Activated CD8-positive, alpha-beta memory T cell treated with anti-CD3 and anti-CD28 coated beads, Interleukin-2, amount 10 ng/mL, durations not matched to agents 7 days and 5 days (primary cell): Measurements from ENCODE around the gene SIM1. TPM values are rescaled to one million over a fixed set of nuclear protein-coding genes. Genes with fewer than 3 reads are reported as not detected.

Experiments used
- ATAC-seq: fragments of 150-1000 bp; cut with Tn5 transposase; one replicate; pipeline ENCODE4 v1.10.0; 2021; ENCODE audit warnings: moderate library complexity
- CTCF ChIA-PET: fragments of 350-600 bp; sonication (Branson Sonifier 250); formaldehyde crosslinking; loops from one replicate; lab custom pipeline; 2021; ENCODE audit warnings: antibody characterized with exemption; lab: Charles Lee
- DNase-seq: peaks from one replicate; pipeline ENCODE4 v3.0.0-alpha.2; 2020
- H3K27ac Mint-ChIP-seq: one replicate; pipeline ENCODE4 v1.8.0; 2021; ENCODE audit warnings: mild to moderate bottlenecking, mixed read lengths
- H3K27me3 Mint-ChIP-seq: one replicate; pipeline ENCODE4 v1.8.0; 2021; ENCODE audit warnings: mixed read lengths
- H3K36me3 Mint-ChIP-seq: one replicate; pipeline ENCODE4 v1.8.0; 2021; ENCODE audit warnings: mild to moderate bottlenecking, mixed read lengths
- H3K4me1 Mint-ChIP-seq: one replicate; pipeline ENCODE4 v1.8.0; 2021; ENCODE audit warnings: mixed read lengths
- H3K4me3 Mint-ChIP-seq: one replicate; pipeline ENCODE4 v1.8.0; 2021; ENCODE audit warnings: mild to moderate bottlenecking, moderate library complexity, mixed read lengths
- H3K9me3 Mint-ChIP-seq: one replicate; pipeline ENCODE4 v1.8.0; 2022; ENCODE audit warnings: low read depth, mixed read lengths
- total RNA-seq, 2 experiments: library from RNA; stranded (reverse); gene quantifications; one replicate each; pipeline ENCODE4 v1.2.3, GENCODE V29; 2021

Gene SIM1
- total RNA-seq, 2 experiments from 2014 or later = 0.07 TPM; not detected in 1

DNA sequence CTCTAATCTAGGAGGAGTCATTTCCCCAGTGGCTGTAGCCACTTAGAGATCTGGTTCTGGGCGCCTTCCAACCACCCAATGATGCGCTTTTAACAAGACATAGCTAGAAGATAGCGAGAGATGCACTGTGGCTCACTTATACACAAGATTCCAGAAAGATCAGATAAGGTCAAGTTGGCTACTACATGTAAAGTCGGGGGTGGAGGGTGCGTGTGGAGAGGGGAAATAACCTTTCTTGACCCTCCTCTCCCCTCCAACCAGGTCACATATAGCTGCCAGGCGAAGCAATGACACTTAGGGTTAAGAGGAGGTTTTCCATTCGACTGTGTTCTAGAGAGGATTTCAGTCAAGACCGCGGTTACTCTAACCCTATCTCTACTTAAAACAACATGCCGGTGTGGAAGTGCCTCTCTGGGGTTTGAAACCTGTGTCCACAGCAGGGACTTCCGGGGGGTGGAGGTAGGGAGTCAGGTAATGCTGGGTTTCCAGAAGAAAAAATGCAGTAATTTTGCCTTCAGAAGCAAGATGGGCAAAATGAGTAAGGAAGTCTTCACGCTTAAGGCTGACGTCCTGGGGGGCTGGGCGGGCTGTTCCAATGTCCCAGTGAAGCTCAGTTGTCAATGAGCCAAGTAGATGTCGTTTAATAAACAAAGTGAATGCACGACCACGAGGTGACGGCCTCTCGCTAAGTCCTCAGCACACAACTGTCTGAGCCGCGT, 1.8 kb upstream of the SIM1 start:
- CTCF ChIA-PET = interaction anchor here (1.5 to 2.5 kb wide), 3 partner anchors 9 to 22 kb away, joined by 4 to 9 read pairs (median 5); no protein-coding TSS in a partner anchor
- no peak overlapping the region for H3K4me3 Mint-ChIP-seq
- H3K4me1 Mint-ChIP-seq = peaks cover 25% of the 10 kb centered on the region

DNA sequence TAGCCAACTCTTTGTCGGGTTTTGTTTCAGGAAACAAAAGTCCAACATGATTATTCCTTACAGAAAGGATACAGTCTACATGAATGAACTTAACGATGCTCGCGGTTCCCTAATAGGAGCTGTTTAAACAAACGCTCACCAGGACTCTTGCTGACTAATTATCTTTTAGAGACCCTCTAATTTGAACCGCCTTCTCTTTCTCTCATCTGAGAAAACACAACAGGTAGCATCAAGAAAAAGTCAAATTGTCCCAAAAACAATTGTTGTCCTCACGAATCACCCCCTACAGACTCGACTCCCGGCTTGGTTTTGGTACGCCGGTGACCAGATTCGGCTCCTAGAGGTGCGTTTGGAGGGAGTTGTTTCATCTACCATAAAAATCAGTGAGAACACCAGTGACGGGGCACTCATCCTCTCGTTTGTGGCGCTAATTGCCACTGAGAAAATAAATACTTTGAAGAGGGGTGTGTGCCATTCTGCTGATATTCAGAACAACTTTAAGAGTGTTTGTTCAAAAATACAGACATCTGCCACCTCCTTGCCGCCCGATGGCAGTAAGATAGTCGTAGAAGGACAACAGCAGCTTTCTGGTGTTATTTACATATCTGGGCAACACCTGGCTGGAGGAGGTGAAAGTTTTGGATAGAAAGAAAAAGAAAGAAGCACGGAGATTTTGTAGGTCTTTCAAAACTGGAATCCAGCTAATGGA, 1.1 kb upstream of the SIM1 start:
- H3K9me3 Mint-ChIP-seq = no peaks in the 10 kb centered on the region
- peak overlapping the region; percentile 11 for H3K4me3 Mint-ChIP-seq

More for the DNA sequence above, 1.8 kb upstream of the SIM1 start:
- ATAC-seq (no peak), DNase-seq (peak; percentile 7)
- H3K9me3 Mint-ChIP-seq = no peaks in the 10 kb centered on the region
- H3K36me3 Mint-ChIP-seq = peaks cover 16% of the 10 kb centered on the region
- peak overlapping the region; percentile 12 for H3K27ac Mint-ChIP-seq
- H3K27me3 Mint-ChIP-seq = peaks cover 91% of the 10 kb centered on the region

DNA sequence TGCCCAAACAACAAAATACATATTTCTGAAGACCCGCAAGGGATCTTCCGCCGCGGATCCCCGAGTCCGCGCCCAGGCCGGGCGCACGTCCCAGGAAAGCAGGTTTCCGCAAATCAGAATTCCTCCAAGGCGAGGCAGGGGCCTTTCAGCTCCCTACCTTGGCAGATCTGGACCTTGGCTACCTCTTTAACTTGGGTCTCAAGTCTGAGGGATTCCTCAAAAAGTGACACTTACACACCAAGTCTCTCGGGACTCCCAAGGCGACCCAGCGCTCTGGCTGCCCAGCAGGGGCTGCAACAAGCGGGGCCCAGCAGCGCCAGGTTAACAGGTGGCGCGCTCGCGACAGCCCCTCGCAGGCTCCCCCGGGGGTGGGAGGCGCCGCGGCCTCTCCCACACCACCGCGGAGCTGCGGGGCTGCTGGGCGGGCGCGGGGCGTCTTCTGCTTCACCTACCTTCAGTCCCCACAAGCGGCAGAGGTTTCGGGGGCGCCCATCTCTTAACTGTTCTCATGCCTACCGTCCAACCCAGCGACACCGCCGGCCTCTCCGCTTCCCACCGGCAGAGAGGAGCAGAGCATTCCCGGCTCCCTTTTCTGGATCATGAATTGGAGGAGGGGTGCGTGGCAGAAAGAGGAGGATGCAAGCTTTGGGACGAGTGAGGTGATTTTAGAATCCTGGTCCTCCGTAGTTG, 414 bp downstream of the SIM1 start:
- Mint-ChIP-seq H3K27ac (peak overlapping the region; percentile 40), H3K27me3 (peaks cover 90% of the 10 kb centered on the region), H3K9me3 (no peaks in the 10 kb centered on the region), H3K4me3 (no peak overlapping the region), H3K36me3 (peaks cover 14% of the 10 kb centered on the region), H3K4me1 (peaks cover 29% of the 10 kb centered on the region)
- no peak for ATAC-seq
- no peak for DNase-seq
- CTCF ChIA-PET = interaction anchor here (2.3 kb wide), 1 partner anchor 20 kb away, joined by 5 read pairs; no protein-coding TSS in a partner anchor

More for the DNA sequence above, 1.1 kb upstream of the SIM1 start:
- peak; percentile 14 for DNase-seq
- Mint-ChIP-seq H3K4me1 (peaks cover 29% of the 10 kb centered on the region), H3K36me3 (peaks cover 16% of the 10 kb centered on the region), H3K27me3 (peaks cover 89% of the 10 kb centered on the region), H3K27ac (peak overlapping the region; percentile 68)
- CTCF ChIA-PET = interaction anchor here (1.5 to 2.5 kb wide), 3 partner anchors 10 to 21 kb away, joined by 4 to 9 read pairs (median 5); no protein-coding TSS in a partner anchor
- no peak for ATAC-seq

DNA sequence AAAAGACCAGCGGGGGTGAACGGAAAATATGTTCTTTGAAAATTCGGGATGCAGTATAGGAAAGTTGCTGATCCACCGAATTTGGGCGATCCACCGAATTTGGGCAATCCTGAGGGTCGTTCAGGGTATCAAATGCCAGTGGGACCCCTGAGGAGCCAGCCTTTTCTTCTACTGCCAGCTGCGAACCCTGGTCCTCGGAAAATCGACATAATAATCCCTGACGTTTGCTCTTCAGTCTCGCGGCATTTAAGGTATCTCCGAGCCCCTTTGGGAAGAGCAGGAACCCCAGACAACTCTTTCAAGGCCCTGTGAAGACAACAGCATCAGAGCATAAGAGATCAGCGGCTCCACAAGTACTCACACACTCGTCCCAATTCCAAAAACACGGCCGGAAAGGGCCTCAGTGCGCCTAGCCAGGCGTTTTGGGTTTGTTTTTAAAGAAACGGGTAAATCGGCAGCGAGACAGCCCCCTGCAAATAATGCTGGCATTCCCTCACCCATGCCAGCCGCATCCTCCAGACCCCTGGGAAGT, 1.0 kb downstream of the SIM1 start:
- no peak for DNase-seq
- no peak for ATAC-seq
- Mint-ChIP-seq H3K27me3 (peaks cover 90% of the 10 kb centered on the region), H3K4me1 (peaks cover 29% of the 10 kb centered on the region), H3K9me3 (no peaks in the 10 kb centered on the region), H3K36me3 (peaks cover 20% of the 10 kb centered on the region), H3K27ac (peak overlapping the region; percentile 66), H3K4me3 (peak overlapping the region; percentile 39)
- CTCF ChIA-PET = no interaction called here

DNA sequence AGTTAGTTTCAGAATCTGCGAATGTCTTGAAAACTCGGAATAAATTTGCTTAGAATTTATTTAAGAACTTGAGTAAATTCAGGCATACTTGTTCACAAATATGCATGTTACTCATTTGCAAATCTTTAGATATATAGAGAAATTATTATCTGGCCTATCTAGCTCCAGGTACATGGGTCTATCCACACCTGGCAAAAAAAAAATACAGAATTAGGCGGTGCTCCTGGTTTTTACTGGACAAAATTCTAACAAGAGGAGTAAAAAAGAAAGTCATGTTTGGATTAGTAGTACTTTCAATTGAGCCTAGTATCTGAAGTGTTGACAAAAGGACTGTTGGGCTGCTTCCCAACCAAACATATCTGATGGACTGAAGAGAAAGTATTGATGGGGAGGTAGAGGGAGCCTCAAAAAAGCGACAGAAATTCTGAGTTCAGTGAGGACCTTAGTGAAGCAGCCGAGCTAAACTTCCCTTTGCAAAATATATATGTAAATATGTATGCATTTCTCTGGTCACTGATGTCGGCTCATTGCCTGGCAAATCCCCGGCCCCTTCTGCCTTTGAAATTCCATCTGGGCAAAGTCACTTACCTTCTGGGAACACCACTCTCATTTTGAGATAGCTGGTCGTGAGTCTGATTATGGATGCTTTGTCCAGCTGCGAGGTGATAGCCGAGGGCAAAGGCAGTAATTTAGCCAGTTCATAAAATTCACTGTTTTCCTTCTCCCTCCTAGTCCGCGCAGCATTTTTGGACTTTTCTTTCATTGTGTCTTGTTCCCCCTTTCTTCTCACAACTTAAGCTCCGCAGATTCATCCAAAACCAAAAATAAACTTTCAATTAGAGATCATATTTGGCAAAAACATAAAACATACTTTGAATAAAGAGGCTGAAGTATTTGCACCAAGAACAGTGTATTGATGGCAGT, 1.8 kb downstream of the SIM1 start:
- Mint-ChIP-seq H3K27me3 (peaks cover 91% of the 10 kb centered on the region), H3K27ac (peak overlapping the region; percentile 66), H3K4me3 (peak overlapping the region; percentile 39), H3K36me3 (peaks cover 18% of the 10 kb centered on the region), H3K9me3 (no peaks in the 10 kb centered on the region), H3K4me1 (peaks cover 28% of the 10 kb centered on the region)
- DNase-seq (no peak), ATAC-seq (no peak)
- CTCF ChIA-PET = no interaction called here

DNA sequence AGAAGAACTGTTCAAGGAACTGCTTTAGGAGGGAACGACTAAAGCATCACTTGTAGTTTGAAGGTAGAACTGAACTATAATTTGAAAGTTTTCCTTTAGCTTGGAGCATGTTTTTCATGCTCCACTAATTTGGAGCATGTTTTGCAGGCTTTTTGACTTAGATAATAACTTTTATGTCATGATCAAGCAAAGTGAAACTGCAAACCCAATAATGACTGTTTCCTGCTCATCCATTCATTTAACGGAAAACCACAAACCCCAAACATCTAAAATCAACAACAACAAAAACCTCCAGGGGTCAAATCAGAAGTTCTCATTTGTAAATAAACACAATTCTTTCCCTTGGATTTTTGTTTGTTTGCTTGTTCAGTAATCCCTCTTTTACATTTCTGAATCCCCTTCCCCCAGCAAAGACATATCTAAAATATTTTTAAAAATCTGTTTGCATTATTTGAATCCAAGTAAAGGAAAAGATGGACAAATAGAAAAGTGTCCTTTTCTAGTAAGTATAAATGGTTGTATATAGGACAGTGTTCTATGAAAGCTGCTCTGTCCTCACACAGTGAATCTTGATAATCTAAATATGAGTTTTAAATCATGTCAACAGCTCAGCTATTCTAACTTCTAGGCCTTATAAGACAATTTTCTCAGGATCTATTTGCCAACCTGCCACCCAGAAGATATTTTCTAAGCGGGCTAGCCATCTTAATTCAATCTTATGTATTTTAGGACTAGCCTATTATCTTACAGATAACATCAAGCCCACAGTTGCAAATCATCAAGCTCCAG, 2.6 kb downstream of the SIM1 start:
- DNase-seq (no peak), ATAC-seq (no peak)
- Mint-ChIP-seq H3K36me3 (peaks cover 19% of the 10 kb centered on the region), H3K9me3 (no peaks in the 10 kb centered on the region), H3K4me3 (no peak overlapping the region), H3K27ac (no peak overlapping the region), H3K27me3 (peaks cover 91% of the 10 kb centered on the region), H3K4me1 (peaks cover 23% of the 10 kb centered on the region)
- CTCF ChIA-PET = interaction anchor here (0.7 kb wide), 1 partner anchor 417 kb away, joined by 3 read pairs; no protein-coding TSS in a partner anchor

DNA sequence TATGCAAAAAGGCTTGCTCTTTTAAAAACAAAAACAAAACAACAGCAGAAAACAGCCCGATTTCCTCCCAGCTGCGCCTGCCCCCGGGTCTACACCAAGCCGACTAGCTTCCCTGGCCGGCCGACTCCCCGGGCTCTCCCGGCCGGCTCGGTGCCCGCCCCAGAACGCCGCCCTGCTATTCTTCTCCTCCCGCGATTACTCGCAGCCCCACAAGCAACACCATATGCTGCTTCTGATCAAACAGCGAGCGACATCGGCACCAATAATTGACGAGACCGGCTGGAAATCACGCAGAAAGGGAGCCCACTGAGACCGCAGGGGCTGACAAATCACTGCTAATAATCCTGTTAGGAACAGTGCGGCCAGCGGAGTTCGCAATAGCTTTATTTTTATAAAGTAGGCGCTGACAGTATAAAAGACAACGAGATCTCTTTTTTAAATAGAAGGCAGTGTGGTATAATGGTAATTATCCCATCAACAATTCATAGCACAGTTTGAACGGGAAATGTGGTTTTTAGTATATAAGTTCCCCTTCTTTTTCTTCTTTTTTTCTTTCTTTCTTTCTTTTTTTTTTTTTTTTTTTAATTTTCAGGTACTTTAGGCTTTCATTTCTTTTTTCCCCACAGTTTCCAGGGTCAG, 3.3 kb downstream of the SIM1 start:
- H3K27me3 Mint-ChIP-seq = peaks cover 85% of the 10 kb centered on the region
- peaks cover 22% of the 10 kb centered on the region for H3K4me1 Mint-ChIP-seq
- DNase-seq (no peak), ATAC-seq (no peak)
- peaks cover 19% of the 10 kb centered on the region for H3K36me3 Mint-ChIP-seq
- CTCF ChIA-PET = interaction anchor here (0.7 to 1.4 kb wide), 6 partner anchors 8 to 416 kb away, joined by 3 to 6 read pairs (median 4); no protein-coding TSS in a partner anchor
- no peak overlapping the region for H3K27ac Mint-ChIP-seq
- H3K4me3 Mint-ChIP-seq = no peak overlapping the region
- H3K9me3 Mint-ChIP-seq = no peaks in the 10 kb centered on the region

DNA sequence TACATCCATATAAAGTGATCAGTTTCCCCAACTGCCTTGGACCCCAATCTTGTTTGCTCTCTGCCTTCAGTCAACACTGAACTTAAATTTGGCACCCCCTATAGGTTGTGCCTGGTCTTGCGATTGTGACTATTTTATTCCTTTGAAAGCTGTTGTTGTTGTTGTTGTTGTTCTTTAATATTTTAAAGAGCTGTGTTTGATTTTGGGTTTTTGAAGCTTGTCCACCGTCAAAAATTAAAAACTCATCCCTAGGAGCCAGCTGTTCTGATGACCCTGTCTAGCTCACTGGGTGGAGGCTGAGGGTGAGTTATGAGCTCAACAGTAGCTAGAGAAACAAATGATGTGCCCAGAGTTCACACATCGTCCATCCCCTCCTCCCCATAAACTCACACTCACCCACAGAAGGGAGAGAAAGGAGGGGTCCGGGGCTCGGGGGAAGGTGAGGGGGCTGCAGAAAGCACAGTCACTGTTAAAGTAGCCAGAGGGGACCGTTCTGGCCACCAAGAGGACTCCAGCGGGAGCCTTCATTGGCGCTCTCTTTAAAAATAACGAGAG, 4.0 kb downstream of the SIM1 start:
- DNase-seq = no peak
- peaks cover 19% of the 10 kb centered on the region for H3K36me3 Mint-ChIP-seq
- peaks cover 78% of the 10 kb centered on the region for H3K27me3 Mint-ChIP-seq
- no peaks in the 10 kb centered on the region for H3K9me3 Mint-ChIP-seq
- H3K27ac Mint-ChIP-seq = no peak overlapping the region
- ATAC-seq = no peak
- peaks cover 20% of the 10 kb centered on the region for H3K4me1 Mint-ChIP-seq
- CTCF ChIA-PET = interaction anchor here (0.9 to 1.4 kb wide), 4 partner anchors 9 to 157 kb away, joined by 3 to 6 read pairs (median 4); no protein-coding TSS in a partner anchor
- H3K4me3 Mint-ChIP-seq = no peak overlapping the region

DNA sequence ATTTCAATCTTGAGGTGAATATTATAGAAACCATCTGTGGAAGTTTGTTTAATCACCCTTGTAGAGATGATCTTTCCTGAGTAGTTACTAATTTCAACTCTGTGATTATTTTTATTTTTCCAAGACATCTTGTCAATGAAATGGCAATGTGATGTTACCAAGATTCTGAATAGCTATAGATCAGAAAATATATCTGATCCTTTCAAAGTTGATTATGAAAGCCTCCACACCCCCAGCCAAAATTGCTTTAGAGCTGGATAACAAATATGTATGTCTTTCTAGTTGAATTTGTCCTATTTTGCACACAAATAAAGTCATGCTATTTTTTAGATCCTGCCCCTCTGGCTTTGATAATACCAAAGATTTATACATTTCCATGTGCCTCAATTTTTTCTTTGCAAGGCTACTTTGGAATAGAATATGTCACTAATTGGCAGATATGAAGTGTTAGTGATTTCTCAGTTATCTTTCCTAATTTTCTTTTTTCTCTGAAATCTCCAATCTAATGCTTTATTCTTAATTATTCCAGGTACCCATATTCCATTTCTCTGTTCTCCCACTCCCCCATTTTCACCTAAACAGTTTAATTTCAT, 5.0 kb downstream of the SIM1 start:
- Mint-ChIP-seq H3K9me3 (no peaks in the 10 kb centered on the region), H3K4me1 (peaks cover 20% of the 10 kb centered on the region), H3K27me3 (peaks cover 70% of the 10 kb centered on the region), H3K27ac (no peak overlapping the region), H3K4me3 (no peak overlapping the region), H3K36me3 (peaks cover 19% of the 10 kb centered on the region)
- ATAC-seq (no peak), DNase-seq (no peak)
- CTCF ChIA-PET = interaction anchor here (0.8 kb wide), 1 partner anchor 20 kb away, joined by 3 read pairs; no protein-coding TSS in a partner anchor

DNA sequence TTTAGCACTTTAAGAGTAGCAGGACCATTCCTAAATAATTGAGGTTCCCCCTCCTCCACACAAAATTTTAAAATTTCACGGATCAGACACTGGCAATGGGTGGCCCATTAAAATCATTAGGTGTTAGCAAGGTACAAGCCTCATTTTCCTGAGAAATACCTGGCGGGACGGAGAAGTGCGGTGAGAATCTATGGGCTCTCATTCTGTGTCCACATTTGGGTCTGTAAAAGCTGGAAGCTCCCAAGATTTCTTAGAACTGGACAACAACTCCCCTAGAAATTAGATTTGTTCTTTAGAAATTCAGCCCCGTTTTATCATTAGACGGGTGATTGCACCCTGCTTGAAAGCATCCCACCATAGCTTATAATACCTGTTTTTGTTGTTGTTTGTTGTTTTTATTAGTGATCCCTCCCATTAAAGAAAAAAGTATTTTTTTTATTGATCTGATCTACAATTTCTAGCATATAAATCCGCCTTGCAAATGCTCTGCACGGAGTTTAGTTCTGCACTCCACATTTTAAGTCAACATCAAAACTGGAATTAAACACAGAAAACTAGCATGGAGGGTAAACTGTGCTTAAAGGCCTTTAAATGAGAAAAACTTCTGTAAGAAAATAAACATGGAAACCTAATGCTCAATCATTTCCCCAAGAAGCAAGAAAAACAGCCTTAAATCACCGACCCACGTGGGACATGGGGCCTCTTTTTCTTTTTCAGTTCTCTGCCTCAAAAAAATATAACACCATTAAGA, 5.7 kb downstream of the SIM1 start:
- Mint-ChIP-seq H3K4me3 (no peak overlapping the region), H3K27me3 (peaks cover 65% of the 10 kb centered on the region), H3K36me3 (peaks cover 19% of the 10 kb centered on the region), H3K4me1 (peaks cover 20% of the 10 kb centered on the region), H3K9me3 (no peaks in the 10 kb centered on the region), H3K27ac (no peak overlapping the region)
- no peak for DNase-seq
- CTCF ChIA-PET = no interaction called here
- no peak for ATAC-seq
